Measurements from ENCODE around the gene CNIH1. TPM values are rescaled to one million over a fixed set of nuclear protein-coding genes. Genes with fewer than 3 reads are reported as not detected.

Gene CNIH1
- total RNA-seq, 1 donor from 2014 or later = 205 TPM

DNA sequence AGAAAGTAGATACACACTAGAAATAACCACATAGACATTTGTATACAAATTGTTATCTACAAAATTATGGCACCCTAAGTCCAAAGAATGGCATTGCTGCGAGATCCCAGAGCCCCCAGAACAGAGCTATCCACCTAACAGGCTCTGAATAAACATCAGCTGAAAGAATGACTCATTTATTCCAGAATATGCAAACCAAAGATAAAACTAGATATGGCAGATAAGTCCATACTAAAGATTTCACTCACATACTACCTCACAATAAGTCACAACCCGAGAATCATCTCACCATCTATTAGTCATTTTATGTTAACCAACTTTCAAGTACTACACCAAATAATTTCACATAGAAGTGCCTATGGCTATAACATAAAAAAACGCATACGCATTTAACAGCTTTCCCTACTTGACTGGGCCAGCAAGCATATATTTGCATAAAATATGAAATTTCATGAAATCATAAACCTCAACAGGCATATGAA is 5.6 kb downstream of the CNIH1 start:
- Histone ChIP-seq H3K4me2 (no peak overlapping the region), H3K36me3 (peaks cover 3% of the 10 kb centered on the region), H3K27me3 (no peaks in the 10 kb centered on the region), H4K20me1 (ENCODE audit: low read depth) (peaks cover 23% of the 10 kb centered on the region), H3K4me1 (peaks cover 44% of the 10 kb centered on the region), H3K9ac (no peak overlapping the region), H2AFZ (replicated peaks) (no peak overlapping the region), H3K9me3 (ENCODE audit: low read depth) (no peaks in the 10 kb centered on the region), H3F3A (ENCODE audit: low read depth) (peaks cover 24% of the 10 kb centered on the region), H3K79me2 (ENCODE audit: low read depth) (peaks cover 100% of the 10 kb centered on the region), H3K27ac (no peak overlapping the region), H3K4me3 (no peak overlapping the region)
- DNase-seq (ENCODE audit: low spot score) = no peak
- TF ChIP-seq EZH2phosphoT487 (IDR thresholded peaks at IDR 0.05) = no peak
- TF ChIP-seq, protein P1, sequence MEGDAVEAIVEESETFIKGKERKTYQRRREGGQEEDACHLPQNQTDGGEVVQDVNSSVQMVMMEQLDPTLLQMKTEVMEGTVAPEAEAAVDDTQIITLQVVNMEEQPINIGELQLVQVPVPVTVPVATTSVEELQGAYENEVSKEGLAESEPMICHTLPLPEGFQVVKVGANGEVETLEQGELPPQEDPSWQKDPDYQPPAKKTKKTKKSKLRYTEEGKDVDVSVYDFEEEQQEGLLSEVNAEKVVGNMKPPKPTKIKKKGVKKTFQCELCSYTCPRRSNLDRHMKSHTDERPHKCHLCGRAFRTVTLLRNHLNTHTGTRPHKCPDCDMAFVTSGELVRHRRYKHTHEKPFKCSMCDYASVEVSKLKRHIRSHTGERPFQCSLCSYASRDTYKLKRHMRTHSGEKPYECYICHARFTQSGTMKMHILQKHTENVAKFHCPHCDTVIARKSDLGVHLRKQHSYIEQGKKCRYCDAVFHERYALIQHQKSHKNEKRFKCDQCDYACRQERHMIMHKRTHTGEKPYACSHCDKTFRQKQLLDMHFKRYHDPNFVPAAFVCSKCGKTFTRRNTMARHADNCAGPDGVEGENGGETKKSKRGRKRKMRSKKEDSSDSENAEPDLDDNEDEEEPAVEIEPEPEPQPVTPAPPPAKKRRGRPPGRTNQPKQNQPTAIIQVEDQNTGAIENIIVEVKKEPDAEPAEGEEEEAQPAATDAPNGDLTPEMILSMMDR (IDR thresholded peaks at IDR 0.05) = no peak
- TF ChIP-seq EZH2 (IDR thresholded peaks at IDR 0.05) = no peak
- H3K9me3 Mint-ChIP-seq = no peaks in the 10 kb centered on the region
- no peak overlapping the region for H3K27ac Mint-ChIP-seq
- peaks cover 12% of the 10 kb centered on the region for H3K36me3 Mint-ChIP-seq
- no peak overlapping the region for H3K4me3 Mint-ChIP-seq
- no peaks in the 10 kb centered on the region for H3K27me3 Mint-ChIP-seq (ENCODE audit: insufficient read depth, low read depth)
- peaks cover 53% of the 10 kb centered on the region for H3K4me1 Mint-ChIP-seq

DNA sequence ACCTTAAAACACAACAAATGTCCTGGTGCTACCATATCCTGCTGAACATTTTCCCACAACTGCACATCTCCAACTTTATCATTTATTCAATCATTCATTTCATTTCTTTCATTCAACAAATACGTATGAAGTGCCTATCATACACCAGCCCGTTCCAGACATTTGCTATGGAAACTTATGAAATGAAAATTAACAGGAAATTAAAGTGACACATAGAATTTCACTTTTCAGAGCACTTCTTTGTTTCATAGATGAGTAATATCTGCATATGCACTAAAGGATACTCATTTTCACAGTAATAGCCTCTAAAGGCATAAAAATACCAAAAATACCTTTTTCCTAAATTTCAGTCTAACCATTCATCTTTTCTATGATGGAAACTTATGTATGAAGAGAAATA is 12.6 kb downstream of the CNIH1 start:
- Mint-ChIP-seq H3K27me3 (ENCODE audit: insufficient read depth, low read depth) (no peaks in the 10 kb centered on the region), H3K4me3 (no peak overlapping the region), H3K27ac (no peak overlapping the region), H3K4me1 (peaks cover 13% of the 10 kb centered on the region), H3K36me3 (peaks cover 16% of the 10 kb centered on the region), H3K9me3 (no peaks in the 10 kb centered on the region)
- Histone ChIP-seq H3K9ac (no peak overlapping the region), H3K4me3 (no peak overlapping the region), H3K9me3 (ENCODE audit: low read depth) (no peaks in the 10 kb centered on the region), H4K20me1 (ENCODE audit: low read depth) (peaks cover 4% of the 10 kb centered on the region), H3K36me3 (peaks cover 15% of the 10 kb centered on the region), H3K27me3 (no peaks in the 10 kb centered on the region), H2AFZ (replicated peaks) (no peak overlapping the region), H3F3A (ENCODE audit: low read depth) (peaks cover 4% of the 10 kb centered on the region), H3K4me1 (no peaks in the 10 kb centered on the region), H3K4me2 (no peak overlapping the region), H3K27ac (no peak overlapping the region), H3K79me2 (ENCODE audit: low read depth) (peaks cover 39% of the 10 kb centered on the region)
- DNase-seq (ENCODE audit: low spot score) = no peak
- TF ChIP-seq, protein P1 (IDR thresholded peaks at IDR 0.05) = no peak
- no peak for TF ChIP-seq EZH2phosphoT487 (IDR thresholded peaks at IDR 0.05)
- no peak for TF ChIP-seq EZH2 (IDR thresholded peaks at IDR 0.05)

GRCh38 chr14:54427871-54428270 is 13.3 kb downstream of the CNIH1 start:
- DNase-seq (ENCODE audit: low spot score) = no peak
- H3K4me1 Mint-ChIP-seq = peaks cover 7% of the 10 kb centered on the region

More at GRCh38 chr14:54427871-54428270, 13.3 kb downstream of the CNIH1 start:
- H3K4me3 ChIP-seq = no peak overlapping the region
- no peak overlapping the region for H3K9ac ChIP-seq
- H3K79me2 ChIP-seq (ENCODE audit: low read depth) = peaks cover 32% of the 10 kb centered on the region
- H3F3A ChIP-seq (ENCODE audit: low read depth) = peaks cover 5% of the 10 kb centered on the region
- no peak overlapping the region for H3K4me2 ChIP-seq
- Mint-ChIP-seq H3K36me3 (peaks cover 16% of the 10 kb centered on the region), H3K9me3 (no peaks in the 10 kb centered on the region), H3K27me3 (ENCODE audit: insufficient read depth, low read depth) (no peaks in the 10 kb centered on the region), H3K27ac (no peak overlapping the region), H3K4me3 (no peak overlapping the region)
- TF ChIP-seq, protein P1 (IDR thresholded peaks at IDR 0.05) = no peak
- peaks cover 15% of the 10 kb centered on the region for H3K36me3 ChIP-seq
- H3K27me3 ChIP-seq = no peaks in the 10 kb centered on the region
- H4K20me1 ChIP-seq (ENCODE audit: low read depth) = peaks cover 4% of the 10 kb centered on the region
- H3K27ac ChIP-seq = no peak overlapping the region
- H3K9me3 ChIP-seq (ENCODE audit: low read depth) = no peaks in the 10 kb centered on the region
- no peaks in the 10 kb centered on the region for H3K4me1 ChIP-seq
- no peak overlapping the region for H2AFZ ChIP-seq (replicated peaks)
